Measurements from ENCODE around the gene VSIG8.
"Not testable (repeated sequence)": the region's sequence is repeated elsewhere in the genome, so short reads cannot be mapped to it uniquely, and the experiment has no call there.

The VSIG8 gene

GRCh38 chr1:159900755-159901360, 38.4 kb upstream of the VSIG8 start:
- ChIA-PET CTCF (no interaction called here), POLR2A (interaction anchor here (1.1 kb wide), 1 partner anchor 14 kb away, joined by 3 read pairs; no protein-coding TSS in a partner anchor)
- DNase-seq (ENCODE audit: extremely low spot score), result no peak
- TF ChIP-seq LEF1 (IDR thresholded peaks at IDR 0.05; ENCODE audit: borderline replicate concordance) (no peak), ZNF384 (IDR thresholded peaks at IDR 0.05) (no peak), FOXM1 (IDR thresholded peaks at IDR 0.05; ENCODE audit: borderline replicate concordance) (no peak), HDGF (IDR thresholded peaks at IDR 0.05; ENCODE audit: borderline replicate concordance) (no peak), ELF4 (IDR thresholded peaks at IDR 0.05) (no peak), FOXA1 (IDR thresholded peaks at IDR 0.05) (no peak), ARNT (IDR thresholded peaks at IDR 0.05) (no peak), SP1 (IDR thresholded peaks at IDR 0.05) (no peak), TARDBP (IDR thresholded peaks at IDR 0.05) (no peak), L3MBTL2 (conservative IDR thresholded peaks at IDR 0.05) (no peak), SUZ12 (IDR thresholded peaks at IDR 0.05) (no peak), NFRKB (IDR thresholded peaks at IDR 0.05) (no peak), BHLHE40 (IDR thresholded peaks at IDR 0.05; ENCODE audit: borderline replicate concordance) (no peak), PKNOX1 (IDR thresholded peaks at IDR 0.05) (no peak)

GRCh38 chr1:159900086-159900680, 37.7 kb upstream of the VSIG8 start, which contains the start of gene CFAP45:
TSS of gene CFAP45 (minus strand) at chr1:159900165. CDS start at chr1:159900098, 67 bp downstream.
- DNase-seq (ENCODE audit: extremely low spot score), result peak; percentile 89
- ChIA-PET CTCF (no interaction called here), POLR2A (interaction anchor here (1.1 kb wide), 1 partner anchor 15 kb away, joined by 3 read pairs; no protein-coding TSS in a partner anchor)
- TF ChIP-seq L3MBTL2 (conservative IDR thresholded peaks at IDR 0.05) (peak; percentile 29; the same call in 1 of the 2 replicates), ELF4 (IDR thresholded peaks at IDR 0.05) (no peak)

- POLR2A ChIA-PET; DNase-seq (ENCODE audit: extremely low spot score): not testable (repeated sequence)
- CTCF ChIA-PET, result interaction anchor here (0.7 kb wide), 1 partner anchor 1723 kb away, joined by 3 read pairs; no protein-coding TSS in a partner anchor
Observed at GRCh38 chr1:159899634-159900033, 37.2 kb upstream of the VSIG8 start.

GRCh38 chr1:159898527-159898926, 36.1 kb upstream of the VSIG8 start:
- ChIA-PET CTCF (no interaction called here), POLR2A (no interaction called here)
- TF ChIP-seq LEF1 (IDR thresholded peaks at IDR 0.05; ENCODE audit: borderline replicate concordance) (no peak), ZNF384 (IDR thresholded peaks at IDR 0.05) (no peak), FOXA1 (IDR thresholded peaks at IDR 0.05) (no peak), SP1 (IDR thresholded peaks at IDR 0.05) (no peak), FOXM1 (IDR thresholded peaks at IDR 0.05; ENCODE audit: borderline replicate concordance) (no peak), SUZ12 (IDR thresholded peaks at IDR 0.05) (no peak), L3MBTL2 (conservative IDR thresholded peaks at IDR 0.05) (no peak), BHLHE40 (IDR thresholded peaks at IDR 0.05; ENCODE audit: borderline replicate concordance) (no peak), TARDBP (IDR thresholded peaks at IDR 0.05) (no peak), FOXK2 (IDR thresholded peaks at IDR 0.05) (no peak), ARNT (IDR thresholded peaks at IDR 0.05) (no peak), PKNOX1 (IDR thresholded peaks at IDR 0.05) (no peak), HDGF (IDR thresholded peaks at IDR 0.05; ENCODE audit: borderline replicate concordance) (no peak), NFRKB (IDR thresholded peaks at IDR 0.05) (no peak)
- DNase-seq (ENCODE audit: extremely low spot score), result no peak

- ChIA-PET POLR2A (no interaction called here), CTCF (no interaction called here)
- no peak for TF ChIP-seq TARDBP (IDR thresholded peaks at IDR 0.05)
- no peak for TF ChIP-seq ARNT (IDR thresholded peaks at IDR 0.05)
- DNase-seq (ENCODE audit: extremely low spot score), result no peak
Observed at GRCh38 chr1:159897962-159898361, 35.5 kb upstream of the VSIG8 start.

- POLR2A ChIA-PET, result no interaction called here
- no peak for DNase-seq (ENCODE audit: extremely low spot score)
- no peak for TF ChIP-seq TARDBP (IDR thresholded peaks at IDR 0.05)
- no peak for TF ChIP-seq ZNF384 (IDR thresholded peaks at IDR 0.05)
- TF ChIP-seq PKNOX1 (IDR thresholded peaks at IDR 0.05), result no peak
- no peak for TF ChIP-seq HDGF (IDR thresholded peaks at IDR 0.05; ENCODE audit: borderline replicate concordance)
- TF ChIP-seq ARNT (IDR thresholded peaks at IDR 0.05), result no peak
- no peak for TF ChIP-seq CTBP1 (IDR thresholded peaks at IDR 0.05; ENCODE audit: borderline replicate concordance)
- TF ChIP-seq FOXM1 (IDR thresholded peaks at IDR 0.05; ENCODE audit: borderline replicate concordance), result no peak
- TF ChIP-seq SP1 (IDR thresholded peaks at IDR 0.05), result no peak
- TF ChIP-seq ELF4 (IDR thresholded peaks at IDR 0.05), result no peak
- TF ChIP-seq FOXA1 (IDR thresholded peaks at IDR 0.05), result no peak
- no peak for TF ChIP-seq FOXK2 (IDR thresholded peaks at IDR 0.05)
- no peak for TF ChIP-seq L3MBTL2 (conservative IDR thresholded peaks at IDR 0.05)
- TF ChIP-seq BHLHE40 (IDR thresholded peaks at IDR 0.05; ENCODE audit: borderline replicate concordance), result no peak
- no peak for TF ChIP-seq LEF1 (IDR thresholded peaks at IDR 0.05; ENCODE audit: borderline replicate concordance)
- no peak for TF ChIP-seq NFRKB (IDR thresholded peaks at IDR 0.05)
- no peak for TF ChIP-seq SUZ12 (IDR thresholded peaks at IDR 0.05)
- CTCF ChIA-PET, result no interaction called here
Observed at GRCh38 chr1:159896546-159896930, 34.1 kb upstream of the VSIG8 start.
